GM23338 (cell line): ENCODE data around the gene TRAF3. TPM values are rescaled to one million over a fixed set of nuclear protein-coding genes. Genes with fewer than 3 reads are reported as not detected.

Source experiments
- ATAC-seq: fragments of 200-7000 bp; cut with Tn5 transposase; 3 replicates; pipeline ENCODE4 v1.9.1; 2020
- DNase-seq: peaks from one replicate; pipeline ENCODE4 v3.0.0-alpha.2; 2015; ENCODE audit warnings: low spot score
- H2AFZ ChIP-seq: fragments of 200-600 bp; sonication (generic); 2 replicates; pipeline ENCODE4 v1.8.0; 2016; ENCODE audit warnings: antibody characterized with exemption, mild to moderate bottlenecking, moderate library complexity
- H3F3A ChIP-seq: fragments of 200-600 bp; sonication (generic); replicated peaks from 2 replicates; pipeline ENCODE4 v1.8.0; 2017; ENCODE audit warnings: antibody characterized with exemption, mixed run types, low read depth
- H3K27ac ChIP-seq: fragments of 200-600 bp; sonication (generic); 2 replicates; pipeline ENCODE4 v1.6.1; 2016; ENCODE audit warnings: low read depth
- H3K27me3 ChIP-seq: fragments of 200-600 bp; sonication (generic); 2 replicates; pipeline ENCODE4 v1.8.0; 2016; ENCODE audit warnings: mild to moderate bottlenecking, mixed run types, moderate library complexity; ENCODE audit not compliant: insufficient read depth
- H3K36me3 ChIP-seq: fragments of 200-600 bp; sonication (generic); 2 replicates; pipeline ENCODE4 v1.8.0; 2016; ENCODE audit warnings: mild to moderate bottlenecking; ENCODE audit not compliant: insufficient read depth
- H3K4me1 ChIP-seq: fragments of 200-600 bp; sonication (generic); 2 replicates; pipeline ENCODE4 v1.8.0; 2016; ENCODE audit warnings: mild to moderate bottlenecking, moderate library complexity; ENCODE audit not compliant: insufficient read depth
- H3K4me2 ChIP-seq: fragments of 200-600 bp; sonication (generic); 2 replicates; pipeline ENCODE4 v1.7.1; 2017; ENCODE audit warnings: mixed run types
- H3K4me3 ChIP-seq: fragments of 200-600 bp; sonication (generic); 2 replicates; pipeline ENCODE4 v1.6.1; 2016; ENCODE audit warnings: mixed run types
- H3K79me2 ChIP-seq: fragments of 200-600 bp; sonication (generic); replicated peaks from 2 replicates; pipeline ENCODE4 v1.8.0; 2017; ENCODE audit warnings: mild to moderate bottlenecking; ENCODE audit not compliant: insufficient read depth
- H3K9me2 ChIP-seq: fragments of 200-600 bp; sonication (generic); 2 replicates; pipeline ENCODE4 v1.8.0; 2017; ENCODE audit not compliant: insufficient read depth
- H4K20me1 ChIP-seq: fragments of 200-600 bp; sonication (generic); replicated peaks from 2 replicates; pipeline ENCODE4 v1.8.0; 2017; ENCODE audit warnings: mild to moderate bottlenecking; ENCODE audit not compliant: insufficient read depth
- H3K27ac Mint-ChIP-seq: 2 replicates; pipeline ENCODE4 v1.8.0; 2020; ENCODE audit warnings: inconsistent platforms, mild to moderate bottlenecking, moderate library complexity, mixed read lengths
- H3K27me3 Mint-ChIP-seq: 3 replicates; pipeline ENCODE4 v1.8.0; 2022; ENCODE audit warnings: low read depth, mild to moderate bottlenecking, moderate library complexity, mixed read lengths, inconsistent platforms; ENCODE audit not compliant: insufficient read depth, poor library complexity
- H3K36me3 Mint-ChIP-seq: 3 replicates; pipeline ENCODE4 v1.8.0; 2021; ENCODE audit warnings: low read depth, mild to moderate bottlenecking, inconsistent platforms, moderate library complexity, mixed read lengths
- H3K4me1 Mint-ChIP-seq: 3 replicates; pipeline ENCODE4 v1.8.0; 2020; ENCODE audit warnings: mild to moderate bottlenecking, inconsistent platforms, mixed read lengths
- H3K4me3 Mint-ChIP-seq: 3 replicates; pipeline ENCODE4 v1.8.0; 2021; ENCODE audit warnings: moderate library complexity, mild to moderate bottlenecking, inconsistent platforms, mixed read lengths
- H3K9me3 Mint-ChIP-seq: 3 replicates; pipeline ENCODE4 v1.8.0; 2020; ENCODE audit warnings: moderate library complexity, mild to moderate bottlenecking, inconsistent platforms, mixed read lengths
- CREB1 ChIP-seq: fragments of 250-450 bp; sonication (Bioruptor Pico); IDR thresholded peaks from 2 replicates; pipeline ENCODE4 v1.5.0; 2020; ENCODE audit warnings: low read depth, mild to moderate bottlenecking, moderate library complexity
- CTCF ChIP-seq, 2 experiments: fragments of 200-600 bp in 1 of 2; sonication (generic) in 1 of 2; conservative IDR thresholded peaks; 2 replicates each; pipeline versions ENCODE4 v1.5.1 to v1.6.1; 2016 to 2017; ENCODE audit warnings: antibody characterized with exemption in 2 of 2, low read depth in 2 of 2, mild to moderate bottlenecking in 2 of 2, moderate library complexity in 1 of 2
- EZH2 ChIP-seq: fragments of 200-600 bp; sonication (generic); IDR thresholded peaks from one replicate; pipeline ENCODE4 v1.8.0; 2017; ENCODE audit warnings: antibody characterized with exemption, mild to moderate bottlenecking, low read depth; ENCODE audit not compliant: unreplicated experiment
- EZH2phosphoT487 ChIP-seq: fragments of 200-600 bp; sonication (generic); IDR thresholded peaks from one replicate; pipeline ENCODE4 v1.8.1; 2018; ENCODE audit warnings: antibody characterized with exemption; ENCODE audit not compliant: unreplicated experiment
- JUNB ChIP-seq: IDR thresholded peaks from one replicate; pipeline ENCODE4 v1.6.1; 2016; ENCODE audit warnings: antibody characterized with exemption; ENCODE audit not compliant: unreplicated experiment
- NANOG ChIP-seq: IDR thresholded peaks from 2 replicates; pipeline ENCODE4 v1.6.1; 2016; ENCODE audit warnings: antibody characterized with exemption, borderline replicate concordance
- POLR2AphosphoS5 ChIP-seq: IDR thresholded peaks from 2 replicates; pipeline ENCODE4 v1.6.1; 2016; ENCODE audit warnings: antibody characterized with exemption, low read depth
- STAT1 ChIP-seq: IDR thresholded peaks from one replicate; pipeline ENCODE4 v1.6.1; 2016; ENCODE audit warnings: antibody characterized with exemption; ENCODE audit not compliant: unreplicated experiment
- ZNF114 ChIP-seq: fragments of 250-450 bp; sonication (Bioruptor Pico); IDR thresholded peaks from 2 replicates; pipeline ENCODE4 v1.5.0; 2020; ENCODE audit warnings: mild to moderate bottlenecking, moderate library complexity
- long read RNA-seq: library from polyadenylated mRNA; unstranded; transcript quantifications from one replicate; pipeline ENCODE4 v2.0.0, GENCODE V29; 2020; ENCODE audit not compliant: unreplicated experiment
- polyA plus RNA-seq: library from polyadenylated mRNA; unstranded; fragments of >200 nt; fragmentation: Nextera tagmentation; extraction: Ambion mirVana; gene quantifications from 2 replicates; pipeline ENCODE4 v1.2.1, GENCODE V29; 2016
- total RNA-seq: library from RNA; depleted of rRNA; stranded (reverse); fragments of >200 nt; shearing (Covaris generic); gene quantifications from 2 replicates; pipeline ENCODE4 v1.2.3, GENCODE V29; 2014; rRNA removed
- TF ChIP-seq, protein P1 (sequence below): IDR thresholded peaks from 2 replicates; pipeline ENCODE4 v1.6.1; 2016; ENCODE audit warnings: antibody characterized with exemption
- TF ChIP-seq, protein P2 (sequence below): fragments of 250-450 bp; sonication (Bioruptor Pico); IDR thresholded peaks from 2 replicates; pipeline ENCODE4 v1.5.0; 2020; ENCODE audit warnings: mild to moderate bottlenecking, moderate library complexity

TRAF3 gene, protein sequence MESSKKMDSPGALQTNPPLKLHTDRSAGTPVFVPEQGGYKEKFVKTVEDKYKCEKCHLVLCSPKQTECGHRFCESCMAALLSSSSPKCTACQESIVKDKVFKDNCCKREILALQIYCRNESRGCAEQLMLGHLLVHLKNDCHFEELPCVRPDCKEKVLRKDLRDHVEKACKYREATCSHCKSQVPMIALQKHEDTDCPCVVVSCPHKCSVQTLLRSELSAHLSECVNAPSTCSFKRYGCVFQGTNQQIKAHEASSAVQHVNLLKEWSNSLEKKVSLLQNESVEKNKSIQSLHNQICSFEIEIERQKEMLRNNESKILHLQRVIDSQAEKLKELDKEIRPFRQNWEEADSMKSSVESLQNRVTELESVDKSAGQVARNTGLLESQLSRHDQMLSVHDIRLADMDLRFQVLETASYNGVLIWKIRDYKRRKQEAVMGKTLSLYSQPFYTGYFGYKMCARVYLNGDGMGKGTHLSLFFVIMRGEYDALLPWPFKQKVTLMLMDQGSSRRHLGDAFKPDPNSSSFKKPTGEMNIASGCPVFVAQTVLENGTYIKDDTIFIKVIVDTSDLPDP
- total RNA-seq (9.3 and 10.8 TPM in 2 replicates), polyA plus RNA-seq (3.5 and 3.7 TPM in 2 replicates)
- long read RNA-seq, partial matches to known transcripts: 0 of 2 reads
- long read RNA-seq, other reads (novel, unspliced or antisense): 1 of 2 reads

DNA sequence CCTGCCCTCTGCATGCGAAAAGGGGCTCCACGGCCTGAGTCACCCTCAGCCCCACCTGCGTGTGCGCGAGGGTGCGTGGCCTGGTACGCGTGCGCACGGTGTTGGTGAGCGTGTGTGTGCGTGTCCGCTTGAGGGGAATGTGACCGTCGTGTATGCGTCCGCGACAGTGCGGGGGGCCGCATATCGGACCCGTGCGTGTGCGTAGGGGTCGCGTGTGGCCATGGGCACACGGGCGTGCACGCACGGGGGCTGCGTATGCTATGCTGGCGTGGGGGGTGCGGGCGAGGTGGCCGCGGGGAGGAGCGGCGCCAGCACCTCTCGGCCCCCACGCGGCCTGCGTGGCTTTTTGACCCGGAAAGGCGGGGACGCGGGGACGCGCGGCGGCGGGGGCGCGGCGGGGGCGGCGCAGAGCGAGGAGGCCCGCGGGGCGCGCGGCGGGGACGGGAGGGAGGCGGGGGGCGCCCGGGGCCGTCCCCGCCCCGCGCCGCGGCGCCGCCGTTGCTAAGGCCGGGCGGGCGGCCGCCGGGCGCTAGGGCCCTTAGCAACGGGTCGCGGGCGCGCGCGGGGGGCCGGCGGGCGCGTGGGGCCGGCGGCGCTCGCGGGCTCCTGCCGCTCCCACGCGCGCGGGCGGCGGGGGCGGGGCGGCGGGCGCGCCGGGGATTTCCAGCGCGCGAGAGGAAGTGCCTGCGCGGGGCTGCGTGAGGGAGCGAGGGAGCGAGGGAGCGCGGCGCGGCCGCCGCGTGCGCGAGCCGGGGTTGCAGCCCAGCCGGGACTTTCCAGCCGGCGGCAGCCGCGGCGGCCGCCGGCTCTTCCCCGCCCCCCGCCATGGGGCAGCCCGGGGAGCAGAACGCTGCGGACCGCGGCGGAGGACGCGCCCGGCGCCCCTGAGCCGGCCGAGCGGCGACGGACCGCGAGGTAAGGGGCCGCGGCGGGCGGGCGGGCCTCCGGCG, at the start of gene TRAF3:
TRAF3 (plus strand) TSS at position 689 of the 950 bp plus-strand sequence. CDS start 92,753 bp downstream, outside the sequence.
- Histone ChIP-seq H3K4me3 (peak within 1 kb of the TSS; percentile 85), H3K4me1 (peaks cover 30% of the 10 kb centered on the region), H3K9me2 (no peaks in the 10 kb centered on the region), H3K36me3 (no peaks in the 10 kb centered on the region), H3K27ac (no peak within 1 kb of the TSS), H4K20me1 (no peaks in the 10 kb centered on the region), H3K79me2 (peaks cover 34% of the 10 kb centered on the region), H2AFZ (peak within 1 kb of the TSS; percentile 95), H3F3A (peaks cover 16% of the 10 kb centered on the region), H3K27me3 (peaks cover 15% of the 10 kb centered on the region), H3K4me2 (peak within 1 kb of the TSS; percentile 98)
- Mint-ChIP-seq H3K27me3 (peaks cover 23% of the 10 kb centered on the region), H3K9me3 (no peaks in the 10 kb centered on the region; the same call in 2 of the 3 replicates), H3K4me3 (peak within 1 kb of the TSS; percentile 77), H3K4me1 (peaks cover 37% of the 10 kb centered on the region), H3K27ac (no peak within 1 kb of the TSS), H3K36me3 (no peaks in the 10 kb centered on the region)
- ATAC-seq: peak; percentile 5
- peak; percentile 65 for DNase-seq
- TF ChIP-seq STAT1 (no peak), NANOG (no peak), ZNF114 (no peak), EZH2phosphoT487 (no peak), CTCF (conservative IDR thresholded peaks at IDR 0.05; ENCODE audit: low read depth in 2 of 2) (no peak), CREB1 (CRISPR knock-in tag) (no peak), JUNB (no peak), EZH2 (no peak), POLR2AphosphoS5 (no peak)
- TF ChIP-seq, protein P1, sequence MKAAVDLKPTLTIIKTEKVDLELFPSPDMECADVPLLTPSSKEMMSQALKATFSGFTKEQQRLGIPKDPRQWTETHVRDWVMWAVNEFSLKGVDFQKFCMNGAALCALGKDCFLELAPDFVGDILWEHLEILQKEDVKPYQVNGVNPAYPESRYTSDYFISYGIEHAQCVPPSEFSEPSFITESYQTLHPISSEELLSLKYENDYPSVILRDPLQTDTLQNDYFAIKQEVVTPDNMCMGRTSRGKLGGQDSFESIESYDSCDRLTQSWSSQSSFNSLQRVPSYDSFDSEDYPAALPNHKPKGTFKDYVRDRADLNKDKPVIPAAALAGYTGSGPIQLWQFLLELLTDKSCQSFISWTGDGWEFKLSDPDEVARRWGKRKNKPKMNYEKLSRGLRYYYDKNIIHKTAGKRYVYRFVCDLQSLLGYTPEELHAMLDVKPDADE: no peak
- TF ChIP-seq, protein P2, sequence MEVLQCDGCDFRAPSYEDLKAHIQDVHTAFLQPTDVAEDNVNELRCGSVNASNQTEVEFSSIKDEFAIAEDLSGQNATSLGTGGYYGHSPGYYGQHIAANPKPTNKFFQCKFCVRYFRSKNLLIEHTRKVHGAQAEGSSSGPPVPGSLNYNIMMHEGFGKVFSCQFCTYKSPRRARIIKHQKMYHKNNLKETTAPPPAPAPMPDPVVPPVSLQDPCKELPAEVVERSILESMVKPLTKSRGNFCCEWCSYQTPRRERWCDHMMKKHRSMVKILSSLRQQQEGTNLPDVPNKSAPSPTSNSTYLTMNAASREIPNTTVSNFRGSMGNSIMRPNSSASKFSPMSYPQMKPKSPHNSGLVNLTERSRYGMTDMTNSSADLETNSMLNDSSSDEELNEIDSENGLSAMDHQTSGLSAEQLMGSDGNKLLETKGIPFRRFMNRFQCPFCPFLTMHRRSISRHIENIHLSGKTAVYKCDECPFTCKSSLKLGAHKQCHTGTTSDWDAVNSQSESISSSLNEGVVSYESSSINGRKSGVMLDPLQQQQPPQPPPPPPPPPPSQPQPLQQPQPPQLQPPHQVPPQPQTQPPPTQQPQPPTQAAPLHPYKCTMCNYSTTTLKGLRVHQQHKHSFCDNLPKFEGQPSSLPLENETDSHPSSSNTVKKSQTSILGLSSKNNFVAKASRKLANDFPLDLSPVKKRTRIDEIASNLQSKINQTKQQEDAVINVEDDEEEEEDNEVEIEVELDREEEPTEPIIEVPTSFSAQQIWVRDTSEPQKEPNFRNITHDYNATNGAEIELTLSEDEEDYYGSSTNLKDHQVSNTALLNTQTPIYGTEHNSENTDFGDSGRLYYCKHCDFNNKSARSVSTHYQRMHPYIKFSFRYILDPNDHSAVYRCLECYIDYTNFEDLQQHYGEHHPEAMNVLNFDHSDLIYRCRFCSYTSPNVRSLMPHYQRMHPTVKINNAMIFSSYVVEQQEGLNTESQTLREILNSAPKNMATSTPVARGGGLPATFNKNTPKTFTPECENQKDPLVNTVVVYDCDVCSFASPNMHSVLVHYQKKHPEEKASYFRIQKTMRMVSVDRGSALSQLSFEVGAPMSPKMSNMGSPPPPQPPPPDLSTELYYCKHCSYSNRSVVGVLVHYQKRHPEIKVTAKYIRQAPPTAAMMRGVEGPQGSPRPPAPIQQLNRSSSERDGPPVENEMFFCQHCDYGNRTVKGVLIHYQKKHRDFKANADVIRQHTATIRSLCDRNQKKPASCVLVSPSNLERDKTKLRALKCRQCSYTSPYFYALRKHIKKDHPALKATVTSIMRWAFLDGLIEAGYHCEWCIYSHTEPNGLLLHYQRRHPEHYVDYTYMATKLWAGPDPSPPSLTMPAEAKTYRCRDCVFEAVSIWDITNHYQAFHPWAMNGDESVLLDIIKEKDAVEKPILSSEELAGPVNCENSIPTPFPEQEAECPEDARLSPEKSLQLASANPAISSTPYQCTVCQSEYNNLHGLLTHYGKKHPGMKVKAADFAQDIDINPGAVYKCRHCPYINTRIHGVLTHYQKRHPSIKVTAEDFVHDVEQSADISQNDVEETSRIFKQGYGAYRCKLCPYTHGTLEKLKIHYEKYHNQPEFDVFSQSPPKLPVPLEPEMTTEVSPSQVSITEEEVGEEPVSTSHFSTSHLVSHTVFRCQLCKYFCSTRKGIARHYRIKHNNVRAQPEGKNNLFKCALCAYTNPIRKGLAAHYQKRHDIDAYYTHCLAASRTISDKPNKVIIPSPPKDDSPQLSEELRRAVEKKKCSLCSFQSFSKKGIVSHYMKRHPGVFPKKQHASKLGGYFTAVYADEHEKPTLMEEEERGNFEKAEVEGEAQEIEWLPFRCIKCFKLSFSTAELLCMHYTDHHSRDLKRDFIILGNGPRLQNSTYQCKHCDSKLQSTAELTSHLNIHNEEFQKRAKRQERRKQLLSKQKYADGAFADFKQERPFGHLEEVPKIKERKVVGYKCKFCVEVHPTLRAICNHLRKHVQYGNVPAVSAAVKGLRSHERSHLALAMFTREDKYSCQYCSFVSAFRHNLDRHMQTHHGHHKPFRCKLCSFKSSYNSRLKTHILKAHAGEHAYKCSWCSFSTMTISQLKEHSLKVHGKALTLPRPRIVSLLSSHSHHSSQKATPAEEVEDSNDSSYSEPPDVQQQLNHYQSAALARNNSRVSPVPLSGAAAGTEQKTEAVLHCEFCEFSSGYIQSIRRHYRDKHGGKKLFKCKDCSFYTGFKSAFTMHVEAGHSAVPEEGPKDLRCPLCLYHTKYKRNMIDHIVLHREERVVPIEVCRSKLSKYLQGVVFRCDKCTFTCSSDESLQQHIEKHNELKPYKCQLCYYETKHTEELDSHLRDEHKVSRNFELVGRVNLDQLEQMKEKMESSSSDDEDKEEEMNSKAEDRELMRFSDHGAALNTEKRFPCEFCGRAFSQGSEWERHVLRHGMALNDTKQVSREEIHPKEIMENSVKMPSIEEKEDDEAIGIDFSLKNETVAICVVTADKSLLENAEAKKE (CRISPR knock-in tag): no peak
